IPS DF 4.7 (cell line): ENCODE results near the gene IDE.

ENCODE experiments used
- DNase-seq: peaks from one replicate; pipeline ENCODE4 v3.0.0-alpha.2; 2013; ENCODE audit warnings: low spot score; ENCODE audit errors: extremely low read depth

Gene IDE

DNA sequence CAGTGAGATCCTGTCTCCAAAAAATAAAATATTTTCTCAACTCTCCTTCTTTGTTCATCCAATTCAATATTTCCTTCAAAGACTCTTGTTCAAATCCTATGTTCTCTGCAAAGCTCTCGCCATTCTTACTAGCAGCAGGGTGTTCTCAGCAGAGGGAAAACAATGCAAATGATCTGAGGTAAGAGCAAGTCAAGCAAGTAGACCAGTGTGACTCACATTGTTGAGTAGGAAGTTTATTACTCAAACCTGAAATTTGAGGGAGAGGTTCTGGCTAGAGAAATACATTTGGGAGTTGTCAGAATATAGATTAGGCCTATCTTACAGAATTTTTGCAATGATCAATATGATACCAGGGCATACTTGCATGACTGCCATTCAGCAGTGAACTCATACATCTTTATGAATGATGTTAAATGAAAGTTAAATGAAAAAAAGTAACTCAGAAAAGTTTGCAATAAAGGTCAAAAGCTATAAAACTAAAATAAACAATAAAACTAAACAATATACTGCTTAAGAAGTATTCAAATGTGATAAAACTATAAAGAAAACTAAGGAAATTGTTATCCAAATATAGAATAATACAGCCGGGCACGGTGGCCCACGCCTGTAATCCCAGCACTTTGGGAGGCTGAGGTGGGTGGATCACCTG lies 5.8 kb downstream of the IDE start:
- DNase-seq, result no peak

DNA sequence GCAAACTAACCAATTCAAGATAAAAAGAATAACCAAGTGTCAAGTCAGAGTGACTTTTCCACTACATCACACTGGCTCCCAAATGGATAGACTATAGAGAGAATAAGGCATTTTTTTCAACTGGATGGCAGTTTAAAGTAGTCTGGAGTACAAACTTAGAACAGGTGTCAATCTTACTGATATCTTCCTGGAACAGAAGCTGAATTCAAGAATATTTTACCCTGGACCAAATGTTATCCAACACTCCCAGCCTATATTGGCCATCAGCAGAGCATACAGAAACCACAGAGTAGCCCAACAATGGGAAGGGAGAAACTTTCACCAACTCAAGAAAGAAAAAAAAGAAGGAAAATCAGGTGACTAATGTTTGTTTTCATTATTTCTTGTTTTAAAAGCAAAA lies 11.5 kb downstream of the IDE start:
- no peak for DNase-seq

DNA sequence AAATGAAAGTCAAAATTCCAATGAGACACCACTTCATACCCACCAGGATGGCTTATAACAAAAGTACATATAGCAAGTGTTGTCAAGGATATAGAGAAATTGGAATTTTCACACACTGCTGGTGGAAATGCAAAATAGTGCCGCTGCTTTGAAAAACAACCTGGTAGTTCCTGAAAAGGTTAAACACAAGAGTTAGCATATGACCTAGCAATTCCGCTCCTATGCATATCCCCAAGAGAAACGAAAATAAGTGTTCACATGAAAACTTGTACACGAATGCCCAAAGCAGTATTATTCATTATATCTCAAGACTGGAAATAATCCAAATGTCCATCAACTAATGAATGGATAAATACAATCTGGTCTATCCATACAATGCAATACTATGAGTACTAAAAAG lies 14.8 kb downstream of the IDE start:
- no peak for DNase-seq

DNA sequence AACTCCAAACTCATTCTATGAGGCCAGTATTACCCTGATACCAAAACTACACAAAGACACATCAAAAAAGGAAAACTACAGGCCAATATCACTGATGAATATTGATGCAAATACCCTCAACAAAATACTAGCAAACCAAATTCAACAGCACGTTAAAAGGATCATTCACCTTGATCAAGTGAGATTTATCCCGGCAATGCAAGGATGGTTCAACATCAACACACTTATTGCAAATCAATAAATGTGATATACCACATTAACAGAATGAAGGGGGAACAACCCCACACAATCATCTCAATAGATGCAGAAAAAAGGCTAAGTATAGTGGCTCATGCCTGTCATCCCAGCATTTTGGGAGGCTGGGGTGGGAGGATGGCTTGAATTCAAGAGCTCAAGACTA lies 19.9 kb downstream of the IDE start:
- no peak for DNase-seq

DNA sequence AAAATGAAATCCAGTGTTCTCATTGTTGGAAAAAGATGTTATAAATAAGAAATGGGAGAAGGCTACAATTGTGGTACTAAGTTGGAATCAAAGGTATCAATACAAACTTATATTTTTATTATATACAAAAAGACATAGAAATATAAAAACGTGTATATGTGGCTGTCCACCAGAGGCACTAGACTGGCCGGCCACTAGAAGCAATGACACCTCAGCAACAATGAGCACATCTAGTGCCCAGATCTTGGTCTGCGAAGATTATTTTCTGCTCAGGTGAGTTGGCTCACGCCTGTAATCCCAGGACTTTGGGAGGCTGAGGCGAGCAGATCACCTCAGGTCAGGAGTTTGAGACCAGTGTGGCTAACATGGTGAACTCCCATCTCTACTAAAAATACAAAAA lies 21.6 kb downstream of the IDE start:
- no peak for DNase-seq

DNA sequence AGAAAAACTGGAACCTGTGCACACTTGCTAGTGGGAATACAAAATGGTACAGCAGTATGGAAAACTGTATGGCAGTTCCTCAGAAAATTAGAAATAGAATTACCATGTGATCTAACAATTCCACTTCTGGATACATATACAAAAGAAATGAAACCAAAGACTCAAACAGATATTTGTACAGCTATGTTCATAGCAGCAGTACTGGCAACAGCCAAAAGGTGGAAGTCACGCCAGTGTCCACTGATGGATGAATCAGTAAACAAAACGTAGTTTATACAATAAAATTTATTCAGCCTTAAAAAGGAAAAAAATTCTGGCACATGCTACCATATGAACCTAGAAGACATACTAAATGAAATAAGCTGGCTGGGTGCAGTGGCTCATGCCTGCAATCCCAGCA lies 23.0 kb downstream of the IDE start:
- no peak for DNase-seq

DNA sequence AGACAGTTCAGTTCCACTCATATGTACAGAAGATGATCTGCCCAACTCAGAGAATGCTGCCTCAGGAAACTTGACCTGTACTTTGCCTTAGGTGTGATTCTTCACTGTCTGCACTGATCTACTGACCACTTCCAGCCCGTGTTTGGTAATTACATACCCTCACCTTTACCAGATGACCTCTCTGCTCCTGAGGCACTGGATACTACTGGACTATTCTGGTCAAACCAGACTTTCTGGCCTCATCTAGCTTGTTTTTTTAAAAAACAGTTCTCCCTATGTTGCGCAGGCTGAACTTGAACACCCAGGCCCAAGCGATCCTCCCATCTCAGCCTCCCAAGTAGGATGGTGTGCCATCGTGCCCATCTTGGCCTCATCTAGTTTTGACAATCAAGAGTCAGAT lies 26.2 kb downstream of the IDE start:
- DNase-seq, result no peak

DNA sequence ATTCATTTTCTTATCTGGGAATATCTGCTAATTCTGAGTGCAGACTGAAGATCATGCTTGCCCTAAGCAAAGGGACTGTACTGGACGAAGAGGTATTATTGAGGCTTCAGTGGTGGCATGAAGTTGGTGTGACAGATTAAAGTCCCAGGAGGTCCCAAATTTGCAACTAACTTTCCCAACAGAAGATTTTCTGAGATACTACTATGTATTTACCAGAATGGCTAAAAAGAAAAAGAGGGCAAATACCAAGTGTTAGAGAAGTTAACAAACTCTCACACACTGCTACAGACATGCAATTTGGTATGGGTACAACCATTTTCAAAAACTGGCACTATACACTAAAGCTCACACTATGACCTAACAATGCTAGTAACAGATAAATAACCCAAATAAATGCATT lies 28.3 kb downstream of the IDE start:
- no peak for DNase-seq

DNA sequence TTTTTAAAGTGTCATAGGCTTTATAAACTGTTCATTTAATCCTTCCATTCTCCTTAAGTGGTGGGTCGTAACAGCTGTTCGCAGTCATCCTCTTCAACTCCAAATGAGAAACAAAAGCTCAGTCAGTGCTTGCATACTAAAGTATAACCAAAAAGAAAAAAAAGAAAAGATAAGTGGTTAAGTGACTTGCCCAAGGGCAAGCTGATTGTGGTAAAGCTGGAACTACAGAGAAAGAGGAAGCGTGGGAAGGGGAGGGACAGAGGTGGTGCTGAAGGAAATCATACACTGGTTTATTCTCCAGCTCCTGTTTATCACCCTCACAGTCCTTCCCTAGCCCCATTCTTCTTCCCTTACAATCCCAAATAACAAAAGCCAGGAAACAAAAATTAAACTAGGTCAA lies 29.6 kb downstream of the IDE start:
- no peak for DNase-seq

DNA sequence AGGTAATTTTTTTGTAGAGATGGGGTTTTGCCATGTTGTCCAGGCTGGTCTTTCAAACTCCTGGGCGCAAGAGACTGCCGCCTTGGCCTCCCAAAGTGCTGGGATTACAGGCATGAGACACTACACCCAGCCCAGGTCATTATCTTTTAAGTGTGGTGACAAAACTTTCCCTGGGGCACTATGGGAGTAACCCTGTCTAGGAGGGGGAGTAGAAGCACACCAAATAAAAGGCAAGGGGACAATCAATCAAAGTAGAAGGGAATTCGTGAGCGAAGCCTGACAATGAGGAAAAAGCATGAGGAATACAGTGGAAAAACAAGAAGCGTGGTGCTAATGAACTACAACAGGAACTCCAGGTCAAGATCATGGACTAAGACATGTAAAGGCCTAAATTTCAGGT lies 31.4 kb downstream of the IDE start:
- DNase-seq, result no peak

DNA sequence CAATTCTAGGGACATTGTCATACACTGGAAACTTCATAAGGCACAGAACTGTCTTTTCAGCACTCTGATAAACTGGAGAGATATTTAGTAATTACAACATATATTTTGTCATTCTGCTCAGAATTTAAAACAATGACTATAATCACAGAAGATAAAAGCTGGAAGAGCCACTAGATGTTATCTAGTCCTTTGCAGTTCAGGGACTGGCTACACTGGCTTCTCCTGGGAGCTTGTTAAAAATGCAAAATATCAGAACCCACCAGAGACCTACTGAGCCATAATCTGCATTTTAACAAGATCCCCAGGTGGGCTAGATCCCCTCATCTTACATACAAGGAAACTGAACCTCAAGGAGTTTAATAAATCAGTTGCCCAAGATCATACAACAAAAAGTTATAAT lies 32.3 kb downstream of the IDE start:
- DNase-seq, result no peak

DNA sequence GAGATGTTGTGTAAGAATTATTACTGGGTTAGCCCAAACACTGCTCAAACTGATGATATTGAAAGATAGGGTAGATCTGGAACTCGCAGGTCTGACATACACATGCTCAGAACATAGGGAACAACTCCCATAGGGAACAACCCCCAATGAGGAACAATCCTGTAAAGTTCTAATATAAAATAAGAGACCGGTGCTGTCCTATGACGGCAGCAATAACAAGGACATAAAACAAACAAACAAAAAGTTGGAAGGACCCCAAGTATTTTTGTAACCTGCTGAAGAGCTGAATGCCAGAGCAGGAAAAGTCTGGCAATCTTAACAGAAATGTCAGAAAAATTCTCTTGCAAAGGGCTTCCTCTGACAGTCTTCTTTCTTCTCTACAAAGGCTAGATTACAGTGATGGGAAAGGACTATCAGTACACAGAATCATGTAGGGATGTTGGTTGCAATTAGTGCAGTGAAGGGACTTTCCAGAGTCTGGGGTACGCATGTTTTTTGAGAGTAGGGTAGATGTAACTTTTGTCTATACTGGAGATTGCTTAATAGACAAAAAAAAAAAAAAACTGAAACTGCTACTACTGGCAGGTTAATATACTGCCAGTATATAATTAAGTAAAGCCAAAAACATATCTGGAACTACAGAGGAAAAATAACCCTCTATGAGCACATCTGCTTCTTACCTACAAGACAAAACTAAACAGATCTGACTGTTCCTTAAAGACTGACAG lies 35.5 kb downstream of the IDE start:
- no peak for DNase-seq

DNA sequence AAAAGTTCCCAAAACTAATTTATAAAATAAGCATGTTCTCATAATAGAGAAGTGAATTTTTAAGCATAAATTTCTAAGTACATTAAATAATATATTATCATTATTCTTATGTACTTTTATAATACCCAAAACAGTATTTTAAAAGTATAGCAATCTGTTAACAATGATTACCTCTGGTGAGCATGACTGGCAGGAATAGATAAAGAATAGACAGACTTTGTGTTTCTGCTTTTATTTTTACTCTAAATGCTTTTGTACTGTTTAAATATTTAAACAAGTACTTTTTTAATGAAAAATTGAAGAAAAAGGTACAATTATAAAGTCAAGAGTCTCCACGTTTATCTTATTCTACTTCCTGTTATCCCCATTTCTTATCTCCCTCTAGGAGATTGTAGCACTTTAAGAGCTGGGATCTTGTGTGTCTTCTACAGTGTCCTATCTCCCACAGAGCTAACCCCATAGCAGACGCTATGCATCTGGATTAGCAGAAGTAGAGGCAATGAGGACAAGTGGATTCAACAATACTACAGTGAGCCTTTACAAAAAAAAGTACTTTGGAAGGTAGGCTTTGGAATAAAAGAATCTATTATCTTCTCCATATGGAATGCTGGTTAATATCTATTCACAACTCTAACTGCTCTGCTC lies 42.9 kb downstream of the IDE start:
- no peak for DNase-seq

DNA sequence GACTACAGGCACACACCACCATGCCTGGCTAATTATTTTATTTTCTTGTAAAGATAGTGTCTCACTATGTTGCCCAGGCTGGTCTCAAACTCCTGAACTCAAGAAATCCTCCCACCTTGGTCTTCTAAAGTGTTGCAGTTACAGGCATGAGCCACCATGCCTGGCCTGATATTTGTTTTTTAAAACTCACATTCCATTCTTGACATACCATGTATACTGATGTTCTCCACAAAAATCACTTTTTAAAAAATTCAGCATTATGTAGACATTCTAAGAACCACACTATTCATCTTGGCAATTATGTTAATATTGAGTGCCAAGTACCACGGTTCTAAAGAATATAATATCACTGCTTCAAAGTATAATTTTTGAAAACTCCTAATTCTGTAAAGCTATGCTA lies 43.5 kb downstream of the IDE start:
- no peak for DNase-seq

DNA sequence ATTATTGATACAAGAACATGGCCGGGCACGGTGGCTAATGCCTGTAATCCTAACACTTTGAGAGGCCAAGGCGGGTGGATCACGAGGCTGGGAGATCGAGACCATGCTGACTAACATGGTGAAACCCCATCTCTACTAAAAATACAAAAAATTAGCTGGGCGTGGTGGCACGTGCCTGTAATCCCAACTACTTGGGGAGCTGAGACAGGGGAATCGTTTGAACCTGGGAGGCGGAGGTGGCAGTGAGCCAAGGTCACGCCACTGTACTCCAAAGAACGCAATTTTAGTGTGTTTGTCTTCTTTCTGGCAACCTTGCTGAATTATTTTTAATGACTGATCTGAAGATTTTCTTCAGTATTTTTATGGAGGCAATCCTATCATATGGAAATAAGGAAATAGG lies 46.2 kb downstream of the IDE start:
- DNase-seq, result no peak

DNA sequence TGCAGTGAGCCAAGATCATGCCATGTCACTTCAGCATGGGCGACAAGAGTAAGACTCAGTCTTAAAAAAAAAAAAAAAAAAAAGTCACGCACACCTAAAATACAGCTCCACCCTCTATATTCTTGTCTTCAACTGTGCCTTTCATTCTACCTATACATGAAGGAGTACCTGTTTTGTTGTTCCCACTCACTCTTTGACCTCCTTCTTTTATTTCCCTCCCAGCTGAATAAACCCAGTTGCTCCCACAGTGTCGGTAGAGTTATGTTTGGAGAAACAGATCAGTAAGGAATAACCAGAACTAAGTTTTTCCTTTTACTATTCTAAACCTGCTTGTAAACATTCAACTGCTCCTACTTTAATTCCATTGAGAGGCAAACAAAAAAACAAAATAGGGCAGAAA lies 50.3 kb downstream of the IDE start:
- DNase-seq, result no peak

DNA sequence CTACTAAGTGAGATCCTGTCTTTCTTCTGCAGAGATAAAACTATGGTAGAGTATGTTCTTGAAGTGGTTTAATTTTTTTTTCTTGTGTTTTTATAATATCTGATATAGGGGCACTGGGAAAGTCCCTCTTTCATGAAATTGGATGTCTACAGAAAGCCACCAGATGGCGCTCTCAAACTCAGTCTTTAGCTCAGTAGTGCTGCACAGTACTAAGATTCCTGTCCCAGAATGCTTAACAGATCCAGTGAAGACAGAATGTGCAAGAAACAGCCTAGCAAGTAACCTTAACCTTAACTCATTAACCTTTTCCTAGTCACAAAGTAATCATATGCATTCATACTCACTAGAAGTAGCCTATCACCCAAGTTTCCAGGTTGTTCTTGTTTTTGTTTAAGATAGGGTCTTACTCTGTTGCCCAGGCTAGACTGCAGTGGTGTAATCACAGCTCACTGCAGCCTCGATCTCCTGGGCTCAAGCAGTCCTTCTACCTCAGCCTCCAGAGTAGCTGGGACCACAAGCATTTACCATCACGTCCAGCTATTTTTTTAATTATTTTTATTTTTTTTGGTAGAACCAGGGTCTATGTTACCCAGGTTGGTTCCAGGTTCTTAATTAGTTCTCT lies 56.7 kb downstream of the IDE start:
- DNase-seq, result peak; percentile 64

DNA sequence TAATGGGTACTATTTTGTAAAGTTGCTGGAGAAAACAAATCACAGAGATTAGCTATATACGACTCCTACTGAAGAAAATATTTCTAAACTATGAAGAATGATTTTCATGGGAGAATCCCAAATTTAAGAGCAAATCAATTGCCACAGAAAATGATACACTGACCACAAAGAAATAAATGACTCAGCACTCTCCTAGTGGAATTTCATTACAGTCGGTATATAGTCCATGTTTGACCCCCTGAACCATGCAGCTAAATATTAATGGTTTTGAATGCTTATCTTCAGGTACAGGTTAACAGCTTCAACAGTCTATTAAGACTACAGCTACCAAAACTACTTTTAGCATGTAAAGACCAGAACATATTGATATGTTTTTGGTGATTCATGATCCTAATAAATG lies 65.0 kb downstream of the IDE start:
- no peak for DNase-seq

DNA sequence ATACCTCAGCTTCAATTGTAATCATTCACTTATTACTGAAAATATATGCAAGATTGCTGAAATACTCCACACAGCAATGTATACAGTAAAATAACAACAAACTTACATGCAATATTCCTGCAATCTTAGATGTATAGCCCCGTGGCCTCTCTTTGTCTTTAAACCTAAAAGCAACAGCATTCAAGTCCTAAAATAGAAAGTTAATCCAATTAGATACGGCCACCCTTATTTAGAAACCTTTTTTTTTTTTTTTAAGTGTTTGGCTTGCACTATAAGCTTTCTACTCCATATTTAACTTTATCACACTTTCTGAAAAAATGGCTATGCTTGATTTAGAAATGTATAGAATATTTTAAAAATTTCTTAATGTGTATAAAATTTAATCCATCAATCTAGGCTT lies 67.6 kb downstream of the IDE start:
- no peak for DNase-seq

DNA sequence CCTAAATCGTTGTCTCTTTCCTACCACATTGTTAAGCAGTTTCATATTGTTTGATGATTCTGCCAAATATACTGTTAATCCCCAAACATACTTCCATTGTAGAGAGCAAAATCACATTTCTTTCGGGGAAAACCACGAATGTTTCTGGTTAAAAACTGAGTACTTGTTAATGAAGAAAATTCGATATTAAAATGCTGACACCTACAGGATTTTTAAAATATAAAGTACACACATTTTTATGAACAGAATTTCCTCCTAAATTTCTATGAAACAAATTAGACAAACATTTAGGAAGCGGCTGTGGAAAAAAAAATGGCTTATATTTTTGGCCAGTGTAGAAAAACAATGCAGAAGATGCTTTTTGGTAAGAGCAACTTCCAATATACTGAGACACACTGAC lies 68.8 kb downstream of the IDE start:
- no peak for DNase-seq

DNA sequence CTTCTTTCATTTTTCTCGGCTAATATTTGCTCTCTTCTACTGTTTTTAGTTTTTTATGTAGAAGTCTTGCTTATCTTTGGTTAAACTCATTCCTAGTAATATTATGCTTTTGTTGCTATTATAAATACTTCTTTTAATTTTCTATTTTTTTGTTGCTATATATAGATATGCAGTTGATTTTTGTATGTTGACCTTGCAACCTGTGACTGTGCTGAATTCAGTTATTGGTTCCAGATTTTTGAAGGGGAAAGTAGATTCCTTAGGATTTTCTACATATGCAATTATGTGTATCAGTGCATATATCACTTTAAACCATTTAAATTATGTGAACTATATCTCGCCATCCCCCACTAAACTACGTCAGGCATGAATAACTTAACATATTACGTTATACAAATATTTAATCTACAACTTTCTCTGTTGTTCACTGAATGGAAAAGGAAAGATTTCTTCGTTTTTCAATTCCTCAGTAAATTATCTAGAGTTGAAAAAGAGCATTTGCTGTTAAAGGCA lies 71.5 kb downstream of the IDE start:
- DNase-seq, result no peak

DNA sequence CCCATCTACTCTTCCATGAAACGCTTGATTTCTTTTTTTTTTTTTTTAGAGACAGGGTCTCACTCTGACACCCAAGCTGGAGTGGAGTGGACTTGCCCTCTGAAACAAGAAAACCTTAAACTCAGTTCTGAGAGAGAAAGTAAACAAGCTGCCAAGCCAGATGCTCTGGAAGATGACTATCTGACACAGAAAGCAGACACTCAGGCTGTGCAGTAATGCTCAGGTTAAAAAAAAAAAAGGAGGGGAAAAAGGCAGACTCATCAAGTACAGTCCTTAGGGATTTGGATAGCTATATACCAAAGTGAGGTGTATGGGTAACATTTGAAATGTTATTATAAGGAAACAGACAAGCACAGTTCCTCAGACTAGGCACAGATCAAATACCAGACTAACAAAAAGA lies 80.5 kb downstream of the IDE start:
- DNase-seq, result no peak
